Activated CD4-positive, CD25-positive, alpha-beta regulatory T cell treated with anti-CD3 and anti-CD28 coated beads, Interleukin-2, amount 50 U/mL, for 16 hours (primary cell): ENCODE data around the gene PURB.
A peak's percentile ranks its signal among the peaks of the same experiment; 100 is the strongest.
"Not testable (repeated sequence)": the region's sequence is repeated elsewhere in the genome, so short reads cannot be mapped to it uniquely, and the experiment has no call there.

ENCODE experiments used
- DNase-seq: peaks from one replicate; pipeline ENCODE4 v3.0.0-alpha.2; 2020; ENCODE audit warnings: low read depth, low spot score

PURB gene

DNA sequence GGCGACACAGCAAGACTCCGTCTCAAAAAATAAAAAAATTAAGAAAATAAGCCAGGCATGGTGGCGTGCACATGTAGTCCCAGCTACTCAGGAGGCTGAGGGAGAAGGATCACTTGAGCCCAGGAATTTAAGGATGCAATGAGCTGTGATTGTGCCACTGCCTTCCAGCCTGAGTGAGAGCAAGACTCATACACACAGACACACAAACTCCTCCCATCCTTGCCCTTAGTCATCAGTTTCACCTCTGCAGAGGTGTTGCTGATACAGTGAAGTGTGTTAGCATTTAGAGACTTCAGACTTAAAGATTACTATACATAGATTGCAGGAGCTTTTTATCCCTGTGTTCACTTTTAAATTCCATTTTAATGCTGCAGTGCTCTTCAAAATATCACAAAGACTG, 31.9 kb downstream of the PURB start:
- no peak for DNase-seq

DNA sequence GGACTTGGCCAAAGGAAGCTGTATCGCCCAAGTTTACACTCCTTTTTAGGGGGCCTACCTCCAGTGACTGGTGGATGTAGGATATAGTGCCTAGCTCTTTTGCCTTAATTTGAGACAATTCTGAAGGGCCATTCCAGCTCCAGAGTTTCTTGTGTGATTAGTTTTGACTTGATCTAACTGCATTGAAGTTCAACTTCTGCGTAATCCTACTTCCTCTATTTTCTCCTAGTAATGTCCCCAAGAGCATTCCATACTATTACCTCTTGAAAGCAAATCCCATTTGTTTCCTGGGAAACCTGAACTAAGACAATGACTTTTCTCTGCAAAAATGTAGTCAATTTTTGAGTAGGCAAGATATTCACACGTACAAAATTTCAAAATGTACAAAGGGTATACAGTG, 32.7 kb downstream of the PURB start:
- no peak for DNase-seq

DNA sequence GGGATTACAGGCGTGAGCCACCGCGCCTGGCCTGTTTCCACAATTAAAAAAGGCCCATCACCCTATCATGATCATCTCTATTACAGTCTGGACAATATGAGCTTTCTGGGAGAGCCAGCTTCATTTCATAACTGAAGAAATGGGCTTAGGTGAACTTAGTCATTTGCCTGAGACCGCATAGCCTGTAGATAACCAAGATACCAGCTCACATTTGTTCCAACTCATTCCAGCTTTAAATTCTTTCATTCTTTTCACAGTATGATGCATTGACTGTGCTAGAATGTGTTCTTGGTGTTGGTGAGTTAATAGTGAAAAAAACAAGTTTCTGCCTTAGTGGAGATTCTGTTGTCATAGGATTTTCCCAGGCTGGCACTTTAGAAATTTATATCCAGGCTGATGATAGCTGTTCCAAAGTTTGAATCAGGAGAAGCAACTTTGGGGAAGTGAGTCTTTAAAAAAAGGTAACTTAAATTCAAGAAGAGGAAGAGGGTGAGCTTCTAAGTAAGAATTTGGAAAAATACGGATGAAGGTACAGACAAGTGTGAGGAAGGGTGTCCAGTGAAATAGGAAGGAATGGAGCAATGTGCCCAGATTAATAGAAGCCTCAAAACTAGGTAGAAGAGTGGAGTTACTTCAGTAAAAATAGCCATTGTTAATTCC, 35.3 kb downstream of the PURB start:
- no peak for DNase-seq

DNA sequence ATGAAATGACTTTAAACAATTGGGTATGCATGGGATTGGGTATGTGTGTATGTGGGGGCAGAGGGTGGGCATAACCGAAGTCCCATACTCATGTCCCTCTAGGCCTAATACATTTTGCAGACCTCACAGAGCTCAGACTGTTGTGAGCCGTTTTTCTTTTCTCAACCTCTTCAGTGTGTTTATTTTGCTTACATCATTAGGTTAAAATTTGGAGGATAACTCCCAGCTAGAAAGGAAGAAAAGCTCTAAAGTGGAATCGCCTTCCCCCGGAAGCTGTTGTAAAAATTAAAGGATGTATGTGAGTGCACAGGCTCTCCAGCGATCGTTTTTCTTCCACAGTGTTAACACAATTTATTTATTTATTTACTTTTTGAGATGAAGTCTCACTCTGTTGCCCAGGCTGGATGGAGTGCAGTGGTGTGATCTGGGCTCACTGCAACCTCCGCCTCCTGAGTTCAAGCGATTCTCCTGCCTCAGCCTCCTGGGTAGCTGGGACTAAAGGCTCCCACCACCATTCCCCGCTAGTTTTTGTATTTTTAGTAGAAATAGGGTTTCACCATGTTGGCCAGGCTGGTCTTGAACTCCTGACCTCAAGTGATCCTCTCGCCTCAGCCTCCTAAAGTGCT, 36.0 kb downstream of the PURB start:
- DNase-seq, result no peak

DNA sequence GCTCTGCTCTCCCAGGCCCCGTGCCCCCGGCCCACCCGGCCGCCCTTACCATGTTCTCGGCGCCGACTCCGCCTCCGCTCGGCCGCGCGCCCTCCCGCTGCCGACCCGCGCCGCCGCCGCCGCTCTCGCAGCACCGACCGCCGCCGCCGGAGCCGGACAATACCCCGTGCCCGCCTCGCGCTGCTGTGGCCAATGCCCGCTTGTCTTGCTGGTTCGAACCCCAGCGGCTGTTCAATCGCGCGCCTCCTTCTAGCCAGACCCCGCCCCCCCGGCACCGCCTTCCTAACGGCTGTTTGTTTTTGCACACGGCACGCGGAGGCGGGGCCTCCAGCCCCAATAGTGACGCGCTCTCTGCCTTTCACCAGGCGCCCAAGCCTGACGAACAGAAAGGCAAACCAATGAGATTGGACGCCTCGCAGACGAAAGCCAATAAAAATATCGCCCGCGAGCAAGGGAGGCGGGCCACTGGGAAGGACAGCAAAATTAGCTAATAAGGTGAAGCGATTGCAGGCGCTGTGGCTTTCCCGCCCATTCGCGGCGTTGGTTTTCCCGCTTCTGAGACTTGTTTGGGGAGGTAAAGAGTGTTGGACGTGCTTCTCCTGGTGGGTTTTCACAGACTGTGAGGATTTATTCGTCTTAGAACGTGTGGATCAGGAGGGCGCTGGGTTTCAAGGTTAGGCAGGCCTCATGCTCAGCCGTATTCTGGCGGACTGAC, 37.3 kb downstream of the PURB start, which contains the start of gene H2AZ2:
TSS of gene H2AZ2 (minus strand) at position 168 of the 715 bp plus-strand sequence. CDS start at position 52, 116 bp downstream.
- DNase-seq, result peak; percentile 99

DNA sequence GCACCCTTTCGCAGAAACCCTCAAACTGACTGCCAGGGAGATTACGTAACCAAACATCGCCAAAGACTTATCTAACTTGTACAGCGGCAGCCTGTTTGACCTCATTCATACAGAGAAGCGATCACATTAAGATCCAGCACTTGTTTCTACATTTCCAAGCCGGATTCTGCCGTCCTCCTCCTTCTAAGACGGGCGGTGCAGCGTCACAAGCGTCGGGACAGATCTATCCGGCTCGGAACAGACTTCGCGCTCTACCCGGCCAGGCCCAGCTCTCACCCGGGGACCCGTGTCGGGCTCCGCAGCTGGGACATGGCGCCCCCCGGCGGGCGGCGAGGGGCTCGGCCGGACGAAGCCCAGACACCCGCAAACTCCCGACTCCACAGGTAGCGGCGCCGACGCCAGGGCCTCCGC, 37.8 kb downstream of the PURB start:
- peak; percentile 73 for DNase-seq

DNA sequence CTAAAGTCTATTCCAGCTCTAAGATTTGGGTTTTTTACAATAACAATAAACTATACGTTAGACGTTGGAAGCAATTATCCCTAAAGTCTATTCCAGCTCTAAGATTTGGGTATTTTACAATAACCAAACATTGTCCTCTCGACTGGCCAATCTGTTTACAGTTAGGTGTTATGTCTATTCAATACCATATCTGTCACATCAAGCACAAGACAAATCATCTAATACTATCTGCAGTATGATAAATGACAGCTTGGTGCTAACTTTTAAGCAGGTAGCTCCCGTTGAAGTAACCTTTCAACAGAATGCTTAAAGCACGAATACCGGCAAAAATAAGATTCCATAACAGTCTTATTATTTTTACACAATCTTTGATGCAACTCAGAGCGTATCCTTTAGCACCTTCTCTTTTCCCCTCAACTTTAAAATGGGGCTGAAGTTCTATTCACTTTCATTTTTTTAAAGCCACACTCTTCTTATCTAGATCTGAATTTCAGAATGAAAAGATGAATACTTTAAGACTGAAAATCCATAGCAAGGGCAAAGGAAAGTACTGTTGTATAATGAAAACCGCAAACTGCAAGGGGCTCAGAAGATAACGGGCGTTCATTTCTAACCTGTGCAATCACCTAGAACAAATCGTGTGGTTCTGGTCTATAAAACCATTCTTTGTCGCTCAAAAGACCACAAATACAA, 38.4 kb downstream of the PURB start:
- no peak for DNase-seq

DNA sequence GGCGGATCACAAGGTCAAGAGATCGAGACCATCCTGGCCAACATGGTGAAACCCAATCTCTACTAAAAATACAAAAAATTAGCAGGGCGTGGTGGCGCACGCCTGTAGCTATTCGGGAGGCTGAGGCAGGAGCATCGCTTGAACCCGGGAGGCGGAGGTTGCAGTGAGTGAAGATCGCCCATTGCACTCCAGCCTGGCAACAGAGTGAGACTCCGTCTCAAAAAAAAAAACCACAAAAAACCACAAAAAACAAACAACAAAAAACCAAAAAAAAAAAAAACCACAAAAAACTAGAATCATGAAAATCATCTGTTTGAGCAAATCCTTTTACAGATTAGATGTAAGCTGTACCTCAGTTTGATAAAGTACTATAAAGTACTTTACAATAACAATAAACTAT, 38.9 kb downstream of the PURB start:
- DNase-seq, result not testable (repeated sequence)

DNA sequence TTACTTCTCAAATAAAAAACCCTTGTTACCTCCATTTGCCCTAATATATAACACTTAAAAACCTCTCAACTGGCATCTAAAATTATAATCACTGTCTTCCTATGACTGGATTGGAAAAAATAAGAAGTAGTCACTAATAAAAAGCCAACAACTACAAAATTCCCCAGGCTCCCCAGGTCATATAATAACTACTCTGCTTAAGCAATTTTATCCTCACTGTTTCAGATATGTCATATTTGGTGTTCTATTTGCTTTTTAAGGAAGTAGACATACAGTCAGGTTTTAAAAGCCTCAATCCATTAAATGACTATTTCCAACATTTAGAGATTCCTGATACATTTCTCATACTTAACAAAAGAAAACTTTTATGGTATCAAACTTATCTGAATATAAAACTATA, 39.9 kb downstream of the PURB start:
- no peak for DNase-seq

DNA sequence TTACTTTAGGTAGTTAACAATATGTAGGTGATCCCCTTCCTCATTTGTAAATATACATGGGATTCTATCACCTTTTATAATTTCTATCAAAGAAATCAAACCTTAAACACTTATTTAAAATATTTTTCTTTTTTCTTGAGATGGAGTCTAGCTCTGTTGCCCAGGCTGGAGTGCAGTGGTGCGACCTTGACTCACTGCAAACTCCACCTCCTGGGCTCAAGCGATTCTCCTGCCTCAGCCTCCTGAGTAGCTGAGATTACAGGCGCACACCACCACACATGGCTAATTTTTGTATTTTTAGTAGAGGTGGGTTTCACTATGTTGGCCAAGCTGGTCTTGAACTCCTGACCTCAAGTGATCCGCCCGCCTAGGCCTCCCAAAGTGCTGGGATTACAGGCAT, 41.9 kb downstream of the PURB start:
- not testable (repeated sequence) for DNase-seq

DNA sequence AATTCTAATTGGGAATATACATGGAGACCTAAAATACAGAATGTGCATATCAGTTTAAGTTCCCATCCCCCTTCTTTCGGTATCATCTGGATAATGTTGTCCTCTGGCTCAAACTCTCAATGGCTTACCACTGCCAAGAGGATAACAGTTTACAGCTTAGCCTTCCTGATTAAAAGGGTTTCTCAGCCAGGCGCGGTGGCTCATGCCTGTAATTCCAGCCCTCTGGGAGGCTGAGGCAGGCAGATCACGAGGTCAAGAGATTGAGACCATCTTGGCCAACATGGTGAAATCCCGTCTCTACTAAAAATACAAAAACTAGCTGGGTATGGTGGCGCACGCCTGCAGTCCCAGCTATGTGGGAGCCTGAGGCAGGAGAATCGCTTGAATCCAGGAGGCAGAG, 42.7 kb downstream of the PURB start:
- DNase-seq, result not testable (repeated sequence)

DNA sequence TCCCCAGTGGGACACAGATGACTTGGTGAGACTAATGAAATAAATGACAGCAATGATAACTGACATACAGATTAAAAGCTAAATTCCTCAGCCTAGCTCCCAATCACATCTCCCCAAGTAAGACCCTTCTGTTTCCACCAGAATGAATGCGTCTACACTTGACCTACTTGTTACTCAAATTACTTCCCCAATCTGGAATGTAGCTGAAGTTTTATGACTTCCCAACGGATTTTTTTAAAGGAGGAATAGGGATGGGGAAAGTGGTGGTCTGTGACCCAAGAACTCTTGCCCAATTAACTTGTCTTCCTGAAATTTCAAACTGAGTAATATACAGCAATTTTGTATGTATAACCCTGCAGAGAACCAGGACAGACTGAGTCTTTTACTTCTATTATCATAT, 46.6 kb downstream of the PURB start:
- DNase-seq, result no peak

DNA sequence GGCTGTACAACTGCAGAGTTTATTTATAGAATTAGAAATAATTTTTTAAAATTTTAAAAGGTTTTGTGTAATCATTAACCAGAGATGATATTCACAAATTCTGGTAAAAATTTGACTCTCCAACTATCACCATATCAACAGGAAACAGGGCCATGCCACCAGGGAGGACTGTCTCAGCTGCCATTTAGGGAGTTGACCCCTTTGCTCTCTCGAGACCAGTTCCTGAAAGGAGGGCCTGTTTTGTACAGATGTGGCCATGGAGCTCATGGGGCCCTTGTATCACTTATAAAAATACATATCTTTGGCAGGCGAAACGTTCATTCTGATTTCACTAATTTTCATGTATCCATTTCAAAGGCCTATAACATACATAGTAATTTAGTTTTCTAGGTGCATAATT, 57.8 kb downstream of the PURB start:
- DNase-seq, result no peak
